Measurements from ENCODE around the gene ALDH1B1. TPM values are rescaled to one million over a fixed set of nuclear protein-coding genes. Genes with fewer than 3 reads are reported as not detected.

The ALDH1B1 gene
- total RNA-seq, result 16.8 and 38.7 TPM in 2 replicates

GRCh38 chr9:38392235-38393127 is at the start of gene ALDH1B1:
ALDH1B1 (plus strand) TSS chr9:38392702; CDS start chr9:38395749, 3,047 bp downstream.

GRCh38 chr9:38423973-38424843 is 31.7 kb downstream of the ALDH1B1 start, which contains the start of gene IGFBPL1:
IGFBPL1 (minus strand) TSS chr9:38424454; CDS start chr9:38424424, 30 bp downstream.

Other genes with a start within 250 kb of the ALDH1B1 start
- gene IGFBPL1, start 31.8 kb downstream of the ALDH1B1 start, total RNA-seq, result not detected in 2 replicates
- 0.26 TPM in 1 of 2 replicates, not detected in the other for gene ANKRD18A, start 227.9 kb downstream of the ALDH1B1 start, total RNA-seq